HL-60/S4 treated with phorbol 12-myristate 13-acetate at 8.2 ng/mL for 4 days and 3 days (cell line): ENCODE results near the gene MICA.
"Not testable (repeated sequence)": the region's sequence is repeated elsewhere in the genome, so short reads cannot be mapped to it uniquely, and the experiment has no call there.

Experiments
- in situ Hi-C: fragments of 300-500 bp; cut with MboI; formaldehyde crosslinking; loops from 2 replicates; pipeline ENCODE4 v1.15.0; 2022; ENCODE audit warnings: low sequenced_read_pairs

MICA gene

DNA sequence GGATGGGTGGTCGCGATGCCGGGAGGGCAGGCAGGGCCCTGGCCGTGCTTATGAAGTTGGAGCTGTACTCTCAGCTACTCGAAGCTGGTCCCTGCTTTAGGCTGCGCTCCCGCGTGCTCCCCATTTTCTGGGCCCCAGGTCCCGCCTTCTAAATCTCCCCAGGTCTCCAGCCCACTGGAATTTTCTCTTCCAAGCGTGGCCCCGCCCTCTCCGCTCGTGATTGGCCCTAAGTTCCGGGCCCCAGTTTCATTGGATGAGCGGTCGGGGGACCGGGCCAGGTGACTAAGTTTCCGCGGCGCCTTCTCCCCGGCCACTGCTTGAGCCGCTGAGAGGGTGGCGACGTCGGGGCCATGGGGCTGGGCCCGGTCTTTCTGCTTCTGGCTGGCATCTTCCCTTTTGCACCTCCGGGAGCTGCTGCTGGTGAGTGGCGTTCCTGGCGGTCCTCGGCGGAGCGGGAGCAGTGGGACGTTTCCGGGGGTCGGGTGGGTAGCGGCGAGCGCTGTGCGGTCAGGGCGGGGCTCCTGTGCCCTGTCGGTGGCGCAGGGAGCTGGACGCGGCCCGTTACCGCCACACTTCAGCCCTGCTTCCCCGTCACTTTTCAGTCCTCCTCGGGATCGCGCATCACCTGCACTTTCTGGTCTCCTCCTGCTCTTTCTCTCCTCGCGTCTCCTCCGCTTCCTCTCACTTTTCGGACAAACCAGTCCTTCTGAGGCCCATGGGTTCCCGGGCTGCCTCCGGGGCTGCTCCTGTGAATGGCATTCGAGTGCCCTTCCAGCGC, at the start of gene MICA:
MICA (plus strand) TSS at position 313 of the 778 bp plus-strand sequence; CDS start at position 351, 38 bp downstream.
- in situ Hi-C loops = no loop called here

DNA sequence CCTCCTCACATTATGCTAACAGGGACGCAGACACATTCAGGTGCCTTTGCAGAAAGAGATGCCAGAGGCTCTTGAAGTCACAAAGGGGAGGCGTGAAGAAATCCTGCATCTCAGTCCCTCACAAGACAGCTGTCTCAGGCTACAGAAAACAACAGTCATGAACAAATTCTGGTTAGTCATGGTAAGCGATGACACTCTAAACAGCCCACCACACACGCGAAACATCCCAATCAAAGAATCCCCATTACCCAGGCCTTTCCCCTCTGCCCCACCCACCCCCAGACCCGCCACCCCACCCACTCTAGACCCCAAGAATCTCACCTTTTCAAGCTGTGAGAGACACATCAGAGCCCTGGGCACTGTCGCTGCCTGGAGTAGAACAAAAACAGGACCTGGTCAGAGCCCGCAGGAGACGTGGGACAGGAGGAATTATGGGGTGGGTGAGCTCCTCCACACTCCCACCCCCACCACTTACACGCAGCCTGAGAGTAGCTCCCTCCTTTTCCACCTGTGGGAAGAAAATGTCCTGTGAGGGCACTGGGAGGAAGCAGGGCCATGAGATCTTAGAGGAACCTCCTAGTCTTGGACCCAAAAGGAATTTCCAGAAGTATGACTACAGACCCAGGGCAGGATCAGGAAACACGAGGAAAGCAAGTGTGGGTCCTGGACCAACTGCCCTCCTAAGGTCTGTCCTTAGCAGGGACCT, 49.1 kb upstream of the MICA start:
- in situ Hi-C loops = loop anchor here (5.0 kb wide), 1 partner anchor 87 kb away; no protein-coding TSS in a partner anchor

DNA sequence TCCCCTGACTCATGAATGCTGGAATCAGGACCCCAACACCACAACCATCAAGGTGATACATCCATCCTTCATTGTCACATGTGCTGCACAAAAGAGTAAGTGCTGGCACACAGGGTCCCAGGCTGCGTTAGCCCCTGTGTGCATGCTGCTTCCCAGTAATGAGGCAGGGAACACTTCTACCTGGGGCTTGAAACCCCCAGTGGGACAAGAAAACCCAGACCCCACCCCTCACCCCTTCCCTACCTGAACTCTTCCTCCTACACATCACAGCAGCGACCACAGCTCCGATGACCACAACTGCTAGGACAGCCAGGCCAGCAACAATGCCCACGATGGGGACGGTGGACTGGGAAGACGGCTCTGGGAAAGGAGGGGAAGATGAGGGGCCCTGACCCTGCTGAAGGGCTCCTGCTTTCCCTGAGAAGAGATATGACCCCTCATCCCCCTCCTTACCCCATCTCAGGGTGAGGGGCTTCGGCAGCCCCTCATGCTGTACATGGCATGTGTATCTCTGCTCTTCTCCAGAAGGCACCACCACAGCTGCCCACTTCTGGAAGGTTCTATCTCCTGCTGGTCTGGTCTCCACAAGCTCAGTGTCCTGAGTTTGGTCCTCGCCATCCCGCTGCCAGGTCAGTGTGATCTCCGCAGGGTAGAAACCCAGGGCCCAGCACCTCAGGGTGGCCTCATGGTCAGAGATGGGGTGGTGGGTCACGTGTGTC, 48.4 kb upstream of the MICA start:
- in situ Hi-C loops = loop anchor here (5.0 kb wide), 1 partner anchor 88 kb away; no protein-coding TSS in a partner anchor

DNA sequence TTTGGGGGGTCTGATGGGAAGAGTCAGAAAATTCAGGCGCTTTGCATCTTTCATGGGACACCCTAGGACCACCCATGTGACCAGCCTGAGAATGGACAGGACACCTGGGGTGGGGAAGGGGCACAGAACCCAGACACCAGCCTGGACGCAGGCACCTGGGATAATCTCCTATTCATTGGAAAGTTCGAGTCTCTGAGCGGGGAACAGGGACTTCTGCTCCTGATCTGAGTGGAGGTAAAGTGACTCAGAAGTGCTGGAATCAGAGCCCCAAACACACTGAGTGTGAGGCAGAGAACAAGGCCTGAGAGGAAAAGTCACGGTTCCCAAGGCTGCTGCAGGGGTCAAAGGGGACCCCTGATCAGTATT, 47.8 kb upstream of the MICA start:
- in situ Hi-C loops = no loop called here

DNA sequence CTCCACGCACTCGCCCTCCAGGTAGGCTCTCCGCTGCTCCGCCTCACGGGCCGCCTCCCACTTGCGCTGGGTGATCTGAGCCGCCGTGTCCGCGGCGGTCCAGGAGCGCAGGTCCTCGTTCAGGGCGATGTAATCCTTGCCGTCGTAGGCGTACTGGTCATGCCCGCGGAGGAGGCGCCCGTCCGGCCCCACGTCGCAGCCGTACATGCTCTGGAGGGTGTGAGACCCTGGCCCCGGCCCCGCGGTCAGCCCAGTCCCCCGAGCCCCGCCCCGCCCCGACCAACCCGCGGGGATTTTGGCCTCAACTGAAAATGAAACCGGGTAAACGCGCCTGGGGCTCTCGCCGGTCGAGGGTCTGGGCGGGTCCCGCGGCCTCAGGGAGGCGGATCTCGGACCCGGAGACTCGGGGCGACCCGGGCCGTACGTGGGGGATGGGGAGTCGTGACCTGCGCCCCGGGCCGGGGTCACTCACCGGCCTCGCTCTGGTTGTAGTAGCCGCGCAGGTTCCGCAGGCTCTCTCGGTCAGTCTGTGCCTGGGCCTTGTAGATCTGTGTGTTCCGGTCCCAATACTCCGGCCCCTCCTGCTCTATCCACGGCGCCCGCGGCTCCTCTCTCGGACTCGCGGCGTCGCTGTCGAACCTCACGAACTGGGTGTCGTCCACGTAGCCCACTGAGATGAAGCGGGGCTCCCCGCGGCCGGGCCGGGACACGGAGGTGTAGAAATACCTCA, 47.0 kb upstream of the MICA start:
- in situ Hi-C loops = no loop called here

DNA sequence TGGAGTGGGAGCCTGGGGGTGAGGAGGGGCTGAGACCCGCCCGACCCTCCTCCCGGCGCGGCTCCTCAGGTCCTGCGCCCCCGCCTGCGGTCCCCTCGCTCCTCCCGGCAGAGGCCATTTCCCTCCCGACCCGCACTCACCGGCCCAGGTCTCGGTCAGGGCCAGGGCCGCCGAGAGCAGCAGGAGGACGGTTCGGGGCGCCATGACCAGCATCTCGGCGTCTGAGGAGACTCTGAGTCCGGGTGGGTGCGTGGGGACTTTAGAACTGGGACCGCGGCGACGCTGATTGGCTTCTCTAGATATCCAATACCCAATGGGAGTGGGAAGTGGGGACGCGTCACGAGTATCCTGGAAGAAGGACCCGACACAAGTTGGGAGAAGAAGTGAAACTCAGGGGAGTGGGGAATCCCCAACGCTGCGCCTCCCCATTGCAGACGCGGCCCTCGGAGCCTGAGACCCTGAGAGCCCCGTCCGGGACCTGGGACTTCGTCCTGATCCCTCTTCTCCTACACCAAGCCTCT, 46.4 kb upstream of the MICA start, which contains the start of gene HLA-B:
HLA-B (minus strand) TSS at position 234 of the 521 bp plus-strand sequence; CDS start at position 213, 21 bp downstream.
- in situ Hi-C loops = no loop called here

DNA sequence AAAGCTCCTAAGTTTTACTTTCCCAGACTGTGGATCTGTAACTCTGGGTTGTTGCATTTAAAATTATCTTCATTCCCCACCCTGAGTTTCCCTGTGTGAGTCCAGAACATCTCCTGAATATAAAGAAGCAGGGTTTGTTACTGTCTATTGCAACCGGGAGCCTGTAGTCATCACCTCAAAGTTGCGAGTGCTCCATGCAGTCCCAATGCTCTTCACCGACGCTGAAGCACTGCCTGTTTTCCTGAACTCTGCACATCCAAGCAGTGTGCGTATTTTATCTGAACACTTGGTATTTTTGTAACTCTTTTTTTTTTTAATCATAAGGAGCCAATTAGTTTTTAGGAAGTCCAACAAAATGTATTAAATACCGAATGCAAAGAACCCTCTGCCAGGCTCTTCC, 45.5 kb upstream of the MICA start:
- in situ Hi-C loops = no loop called here

DNA sequence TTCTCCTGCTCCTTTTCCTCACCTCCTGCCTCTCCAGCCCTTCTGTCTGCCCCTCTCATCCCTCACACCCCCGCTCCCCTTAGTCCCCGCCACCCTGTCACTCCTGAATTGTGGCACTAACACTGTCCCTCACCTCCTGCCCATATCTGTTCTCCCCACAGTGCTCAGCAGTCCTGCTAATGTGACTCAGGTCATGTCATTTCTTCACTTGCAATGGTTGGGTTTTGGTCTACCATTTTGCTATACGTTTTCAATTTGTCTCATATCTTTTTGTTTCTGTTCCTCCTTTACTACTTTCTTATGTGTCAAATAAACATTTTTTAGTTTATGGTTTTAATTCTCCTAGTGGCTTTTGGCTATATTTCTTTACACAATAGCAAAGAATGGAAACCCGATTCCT, 45.1 kb upstream of the MICA start:
- in situ Hi-C loops = no loop called here

DNA sequence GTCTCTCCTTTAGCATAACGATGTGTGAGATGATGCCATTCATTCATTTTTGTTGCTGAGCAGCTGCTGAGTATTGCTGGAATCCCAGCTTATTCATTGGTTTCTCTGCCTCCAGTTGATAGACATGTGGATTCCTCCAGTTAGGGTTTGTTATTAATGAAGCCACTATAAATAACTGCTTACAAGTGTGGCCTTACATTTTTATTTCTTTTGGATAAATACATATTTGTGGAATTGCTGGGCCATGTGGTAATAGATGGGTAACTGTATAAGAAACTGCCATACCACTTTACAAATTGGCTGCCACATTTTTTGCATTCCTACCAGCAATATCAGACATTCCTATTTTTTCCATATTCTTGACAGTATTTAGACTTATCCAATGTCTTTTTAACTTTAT, 43.8 kb upstream of the MICA start:
- in situ Hi-C loops = no loop called here

DNA sequence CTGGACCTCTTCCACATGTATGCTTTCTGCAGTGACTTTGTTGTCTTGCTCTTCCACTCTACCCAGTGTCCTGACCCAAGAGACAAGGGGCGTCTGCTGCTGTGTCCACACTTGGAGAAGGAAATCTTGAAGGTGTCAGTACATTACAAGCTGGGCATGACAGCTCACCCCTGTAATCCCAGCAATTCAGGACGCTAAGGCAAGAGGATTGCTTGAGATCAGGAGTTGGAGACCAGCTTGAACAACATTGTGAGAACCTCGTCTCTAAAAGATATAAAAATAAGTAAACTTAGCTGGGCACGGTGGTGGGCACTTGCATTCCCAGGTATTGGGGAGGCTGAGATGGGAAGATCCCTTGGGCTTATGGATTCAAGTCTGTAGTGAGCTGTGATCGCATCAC, 40.6 kb upstream of the MICA start:
- in situ Hi-C loops = loop anchor here (10.0 kb wide), 1 partner anchor 168 kb away; no protein-coding TSS in a partner anchor

DNA sequence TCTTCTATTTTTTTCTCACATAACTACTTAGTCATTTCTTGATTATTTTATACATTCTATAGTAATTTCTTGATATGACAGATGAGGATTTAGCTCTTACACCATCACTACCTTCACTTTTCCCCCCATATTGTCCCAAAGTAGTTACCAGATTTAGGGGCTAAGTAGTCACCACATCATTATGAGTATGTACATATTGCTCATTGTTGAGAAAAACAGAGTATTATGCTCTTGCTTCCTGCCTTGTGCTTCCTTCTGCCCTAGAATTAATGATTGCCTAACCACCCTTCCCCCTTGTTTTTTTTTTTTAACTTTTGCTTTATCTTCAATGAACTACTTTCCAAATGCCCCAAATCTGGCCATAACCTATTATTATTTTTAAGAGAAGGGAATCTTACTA, 39.6 kb upstream of the MICA start:
- in situ Hi-C loops = loop anchor here (10.0 kb wide), 1 partner anchor 169 kb away; no protein-coding TSS in a partner anchor

DNA sequence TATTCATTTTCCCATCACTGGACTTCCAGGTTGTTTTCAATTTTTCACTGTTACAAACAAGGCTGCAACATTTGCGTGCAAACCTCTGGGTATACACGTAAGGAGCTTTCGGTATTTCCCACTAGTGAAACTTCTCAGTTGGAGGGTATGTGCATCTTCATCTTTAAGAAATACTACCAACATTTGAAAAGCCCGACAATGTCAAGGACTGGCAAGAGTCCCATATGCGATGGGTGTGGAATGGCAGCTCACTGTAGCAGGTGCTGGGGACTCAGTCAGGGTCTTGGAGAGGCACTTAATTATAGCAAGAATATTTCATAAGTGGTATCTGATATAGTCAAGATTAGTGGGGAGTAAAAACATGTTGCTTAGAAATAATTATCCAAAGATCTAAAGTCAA, 37.5 kb upstream of the MICA start:
- in situ Hi-C loops = loop anchor here (10.0 kb wide), 1 partner anchor 171 kb away; no protein-coding TSS in a partner anchor

DNA sequence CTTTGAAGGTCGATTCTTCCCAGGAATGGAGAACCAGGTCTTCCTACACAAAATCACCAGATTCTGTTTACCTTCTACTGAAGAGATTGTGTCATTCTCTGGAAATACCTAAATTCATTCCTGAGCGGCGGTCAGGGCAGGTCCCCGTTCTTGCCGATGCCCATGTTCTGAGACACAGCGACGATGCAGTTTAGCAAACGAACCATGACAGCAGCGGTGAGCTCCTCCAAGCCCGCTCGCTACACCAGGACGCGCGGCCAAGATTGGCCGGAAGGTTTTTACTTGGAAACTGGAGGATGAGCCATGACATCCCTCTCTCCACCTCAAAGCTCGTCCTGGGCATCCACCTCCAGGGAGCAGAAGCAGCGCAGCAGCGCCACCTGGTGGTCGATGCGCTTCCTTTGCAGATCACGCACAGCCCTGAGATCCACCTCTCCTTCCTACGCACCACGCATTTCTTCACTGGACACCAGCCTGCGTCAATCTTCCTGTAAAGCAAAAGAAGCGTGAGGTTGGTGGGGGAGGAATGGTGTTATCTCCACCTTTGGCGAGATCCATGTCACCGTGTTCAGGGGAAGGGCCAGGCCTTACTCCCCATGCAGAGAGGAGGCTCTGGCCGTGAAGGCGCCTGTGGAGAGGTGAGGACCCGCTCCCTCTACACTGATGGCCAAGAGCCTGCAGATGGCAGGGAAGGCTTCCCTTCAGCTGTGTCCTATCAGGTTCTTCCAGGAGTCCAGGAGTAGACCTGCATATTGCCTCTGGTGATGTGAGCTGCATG, 36.5 kb upstream of the MICA start:
- in situ Hi-C loops = loop anchor here (10.0 kb wide), 1 partner anchor 172 kb away; no protein-coding TSS in a partner anchor

DNA sequence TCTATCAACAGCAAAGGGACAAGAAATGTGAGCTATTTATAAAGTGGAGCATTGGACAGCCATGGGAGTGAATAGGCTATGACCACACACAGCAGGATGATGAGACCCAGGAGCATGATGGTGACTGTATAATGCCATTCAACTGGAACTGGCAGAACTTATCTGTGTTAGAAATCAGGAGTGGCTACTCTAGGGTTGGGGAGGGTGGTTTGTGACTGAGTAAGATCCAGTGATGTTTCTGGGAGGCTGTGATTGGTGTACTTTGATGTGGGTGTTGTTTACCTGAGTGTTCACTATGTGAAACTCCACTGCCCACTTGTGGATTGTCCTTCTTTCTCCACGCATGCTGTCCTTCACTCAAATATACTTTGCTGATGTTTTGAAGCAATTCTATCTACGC, 34.9 kb upstream of the MICA start:
- in situ Hi-C loops = loop anchor here (10.0 kb wide), 1 partner anchor 174 kb away; no protein-coding TSS in a partner anchor

DNA sequence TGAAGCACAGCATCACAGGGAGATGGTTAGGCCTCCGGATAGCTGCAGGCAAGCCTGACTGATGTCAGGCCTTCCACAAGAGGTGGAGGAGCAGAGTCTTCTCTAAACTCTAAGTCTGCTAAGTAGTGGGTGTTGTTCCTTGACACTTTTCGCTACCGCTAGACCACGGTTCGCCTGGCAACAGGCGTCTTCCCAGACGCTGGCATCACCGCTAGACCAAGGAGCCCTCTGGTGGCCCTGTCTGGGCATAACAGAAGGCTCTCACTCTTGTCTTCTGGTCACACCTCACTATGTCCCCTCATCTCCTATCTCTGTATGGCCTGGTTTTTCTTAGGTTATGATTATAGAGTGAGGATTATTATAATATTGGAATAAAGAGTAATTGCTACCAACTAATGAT, 29.3 kb upstream of the MICA start:
- in situ Hi-C loops = not testable (repeated sequence)

DNA sequence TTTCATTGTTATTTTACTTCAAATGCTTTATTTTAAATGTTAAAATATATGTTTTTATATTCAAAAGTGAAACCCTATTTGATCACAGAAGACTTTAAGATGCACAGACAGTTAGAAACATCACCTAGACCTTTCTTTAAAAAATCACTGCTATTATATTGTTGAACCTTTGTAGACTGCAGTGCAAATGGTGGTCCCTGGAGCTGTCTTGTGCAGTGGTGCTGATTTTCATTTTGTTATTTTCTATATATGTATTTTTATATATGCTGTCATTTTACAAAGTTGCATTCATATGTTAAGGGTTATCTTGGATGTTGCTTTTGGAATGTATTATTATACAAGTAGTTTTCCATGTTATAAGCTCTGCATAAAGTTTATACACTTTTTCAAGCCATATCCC, 27.7 kb upstream of the MICA start:
- in situ Hi-C loops = no loop called here

DNA sequence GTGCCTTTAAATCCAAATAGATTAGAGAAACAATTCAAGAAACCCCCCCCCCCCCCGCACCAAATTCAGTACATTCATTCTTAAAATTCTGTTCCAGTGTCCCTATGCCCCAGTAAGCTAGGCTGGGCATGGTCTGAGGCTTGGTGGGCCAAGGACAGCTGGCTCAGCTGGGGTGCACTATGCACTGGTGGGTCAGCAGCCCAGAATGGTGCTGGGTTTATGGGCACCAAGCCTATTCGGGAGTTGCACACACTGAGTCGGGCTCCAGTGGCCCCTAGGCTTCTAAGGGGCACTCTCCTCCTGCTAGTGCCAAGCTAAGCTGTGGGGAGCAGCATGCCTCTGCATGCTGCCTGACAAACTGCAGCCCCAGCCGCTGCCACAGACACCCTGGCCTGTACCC, 26.4 kb upstream of the MICA start:
- in situ Hi-C loops = no loop called here

DNA sequence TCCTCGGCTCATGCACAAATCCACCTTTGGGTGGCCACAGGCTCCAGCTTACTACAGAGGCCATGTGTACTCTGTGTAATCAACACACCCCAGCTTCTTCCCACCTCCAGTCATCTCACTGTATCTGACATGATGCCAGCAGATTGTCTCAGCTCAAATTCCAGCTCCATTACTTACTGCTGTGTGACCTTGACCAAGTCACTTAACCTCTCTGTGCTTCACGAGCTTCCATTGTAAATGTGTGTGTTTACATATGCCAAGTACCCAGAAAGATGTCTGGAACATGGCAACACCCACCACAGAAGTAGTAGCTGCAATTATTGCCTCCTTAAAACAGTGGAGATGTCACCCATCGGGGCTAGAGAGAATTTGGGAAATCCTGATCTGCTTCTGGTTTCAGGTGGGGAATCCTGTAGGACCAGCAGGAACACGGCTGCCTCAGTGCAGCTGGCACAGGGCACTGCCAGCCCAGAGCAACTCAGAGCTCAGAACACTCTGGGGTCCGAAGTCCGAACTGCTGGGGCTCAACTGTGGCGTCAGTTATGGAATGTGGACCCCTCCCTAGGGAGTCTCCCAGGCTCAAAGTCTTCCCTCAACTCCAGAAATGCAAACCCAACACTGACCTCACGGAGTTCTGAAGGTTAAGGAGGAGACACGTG, 25.2 kb upstream of the MICA start:
- in situ Hi-C loops = no loop called here

DNA sequence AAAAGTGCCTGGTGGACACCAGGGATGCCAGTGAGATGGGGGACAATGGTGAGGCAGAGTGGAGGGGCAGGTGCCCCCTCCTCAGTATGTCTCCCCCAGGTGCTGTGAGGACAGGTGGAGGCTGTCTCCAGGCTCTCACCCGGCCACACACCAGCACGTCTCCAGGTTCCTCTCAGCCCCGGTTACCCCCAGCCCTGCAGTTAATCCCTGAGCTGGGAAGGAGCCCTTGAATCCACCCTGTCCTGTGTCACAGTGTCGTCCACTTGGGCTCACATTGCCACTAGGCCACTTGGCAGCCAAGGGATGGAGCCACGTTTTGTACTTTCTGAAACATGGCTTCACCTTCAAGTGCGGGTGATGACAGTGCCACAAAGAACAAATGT, 24.7 kb upstream of the MICA start:
- in situ Hi-C loops = no loop called here
